Stimulated activated naive CD4-positive, alpha-beta T cell treated with Interleukin-2 at 50 U/mL for 16 hours (primary cell): ENCODE results near the gene ZSCAN9.

ENCODE experiments used
- DNase-seq: peaks from one replicate; lab custom pipeline; 2025; lab: John Stamatoyannopoulos, UW

ZSCAN9 gene

DNA sequence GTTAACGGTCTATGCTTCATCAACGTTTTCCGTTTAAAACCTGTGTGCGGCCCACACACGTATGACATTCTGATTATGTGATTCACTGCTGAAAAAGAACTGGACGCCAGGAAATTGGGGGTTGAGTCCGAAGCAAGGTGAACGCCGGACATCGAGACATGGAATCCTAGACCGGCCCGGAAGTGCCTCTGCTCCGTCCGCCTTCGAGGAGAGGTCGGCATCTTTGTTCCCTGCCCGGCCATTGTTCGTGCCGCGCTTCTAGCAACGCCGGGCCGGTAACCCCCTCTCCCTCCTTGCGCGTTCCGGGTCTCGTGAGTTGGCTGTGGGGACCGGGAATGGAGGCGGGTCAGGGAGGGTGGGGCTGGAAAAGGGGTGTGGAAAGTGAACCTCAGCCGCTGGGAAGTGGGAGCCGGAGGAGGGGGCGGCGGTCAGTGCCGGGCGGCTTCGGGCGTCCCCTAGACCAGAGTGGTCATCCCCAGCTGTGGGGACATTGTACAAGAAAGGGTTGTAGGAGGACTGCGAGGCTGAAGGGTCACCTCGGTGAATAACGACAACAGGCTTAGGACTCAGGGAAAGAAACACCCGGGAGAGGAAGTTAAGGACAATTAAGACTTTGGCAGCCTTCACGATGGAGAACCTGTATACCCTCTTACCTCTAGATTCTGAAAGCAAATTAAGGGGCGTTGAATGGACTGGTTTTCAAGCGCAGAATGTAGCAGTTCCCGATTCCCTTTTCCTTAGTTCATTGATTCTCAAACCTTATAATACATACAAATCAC lies at the start of gene ZSCAN9:
Gene ZSCAN9, plus strand, starts transcription at position 220 of the 779 bp plus-strand sequence. CDS start 1,810 bp downstream, outside the sequence.
- peak; percentile 22 for DNase-seq

DNA sequence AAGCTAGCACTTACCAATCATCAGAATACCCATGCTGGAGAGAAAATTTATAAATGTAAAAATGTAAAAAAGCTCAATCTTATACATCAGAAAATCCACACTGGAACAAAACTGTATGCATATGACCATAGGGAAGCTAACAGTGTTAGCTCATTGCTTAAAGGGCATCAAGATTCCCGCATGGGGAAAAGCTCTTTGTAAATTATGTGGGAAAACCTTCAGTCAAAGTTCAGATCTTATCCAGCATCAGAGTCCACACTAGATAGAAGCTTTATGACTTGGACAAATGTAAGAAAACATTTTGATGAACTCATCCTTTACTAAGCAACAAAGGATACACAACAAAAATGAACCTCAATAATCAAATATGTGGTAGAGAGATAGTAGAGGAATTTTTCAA lies 48.7 kb upstream of the ZSCAN9 start:
- no peak for DNase-seq

DNA sequence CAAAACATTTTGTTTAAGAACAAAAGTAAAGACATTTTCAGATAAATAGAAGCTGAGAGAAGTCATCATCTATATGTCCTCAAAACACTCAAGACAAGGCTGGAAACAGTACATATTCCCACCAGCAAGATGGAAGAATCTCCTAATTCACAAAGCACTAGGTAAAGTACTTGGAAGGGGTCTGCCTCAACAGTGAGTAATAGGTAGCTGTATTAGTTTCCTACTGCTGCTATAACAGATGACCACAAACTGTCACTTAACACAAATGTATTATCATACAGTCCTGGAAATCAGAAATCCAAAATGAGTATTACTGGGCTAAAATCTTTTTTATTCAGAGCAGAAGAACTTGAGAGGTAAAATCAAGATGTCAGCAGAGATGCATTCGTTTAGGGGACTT lies 42.8 kb upstream of the ZSCAN9 start:
- DNase-seq: no peak

DNA sequence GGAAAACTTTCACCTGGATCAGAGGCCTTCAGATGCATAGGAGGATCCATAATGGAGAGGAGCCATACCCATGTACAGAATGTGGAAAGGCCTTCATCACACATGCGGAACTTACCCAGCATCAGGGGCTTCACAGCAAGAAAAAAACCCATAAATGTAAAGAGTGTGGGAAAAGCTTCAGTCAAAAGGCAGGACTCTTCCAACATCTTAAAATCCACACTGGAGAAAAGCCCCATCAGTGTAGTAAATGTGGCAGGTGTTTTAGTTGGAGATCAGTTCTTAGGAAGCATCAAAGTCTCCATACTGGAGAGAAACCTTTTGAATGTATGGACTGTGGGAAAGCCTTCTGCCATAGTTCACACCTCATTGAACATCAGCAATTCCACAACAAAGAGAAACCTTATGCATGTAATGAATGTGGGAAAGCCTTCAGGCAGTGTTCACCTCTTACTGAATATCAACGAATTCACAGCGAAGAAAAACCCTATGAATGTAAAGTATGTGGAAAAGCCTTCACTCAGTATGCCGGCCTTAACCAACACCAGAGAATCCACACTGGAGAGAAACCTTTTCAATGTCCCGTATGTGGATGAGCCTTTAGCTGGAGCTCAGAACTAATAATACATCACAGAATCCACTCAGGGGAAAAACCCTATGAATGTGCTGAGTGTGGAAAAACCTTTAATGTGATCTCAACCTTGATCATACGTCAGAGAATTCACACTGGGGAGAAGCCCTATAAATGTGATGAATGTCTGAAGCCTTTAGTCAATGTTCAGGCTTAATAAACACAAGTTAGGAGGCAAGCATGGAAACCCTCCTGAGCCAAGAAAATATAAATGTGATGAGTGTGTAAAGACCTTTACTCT lies 36.7 kb upstream of the ZSCAN9 start:
- no peak for DNase-seq

DNA sequence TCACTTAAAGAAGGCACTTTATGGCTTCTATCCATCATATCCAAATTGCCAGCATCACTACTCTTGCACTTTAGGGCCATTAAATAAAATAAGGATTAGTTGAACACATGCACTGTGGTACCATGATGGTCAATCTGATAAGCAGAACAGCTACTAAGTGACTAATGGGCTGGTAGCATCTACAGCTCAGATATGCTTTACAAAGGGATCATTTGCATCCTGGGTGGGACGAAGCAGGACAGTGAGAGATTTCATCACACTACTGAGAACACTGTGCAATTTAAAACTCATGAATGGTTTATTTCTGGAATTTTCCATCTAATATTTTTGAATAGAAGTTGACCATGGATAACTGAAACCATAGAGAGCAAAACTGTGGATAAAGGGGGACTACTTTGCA lies 25.1 kb upstream of the ZSCAN9 start:
- no peak for DNase-seq

DNA sequence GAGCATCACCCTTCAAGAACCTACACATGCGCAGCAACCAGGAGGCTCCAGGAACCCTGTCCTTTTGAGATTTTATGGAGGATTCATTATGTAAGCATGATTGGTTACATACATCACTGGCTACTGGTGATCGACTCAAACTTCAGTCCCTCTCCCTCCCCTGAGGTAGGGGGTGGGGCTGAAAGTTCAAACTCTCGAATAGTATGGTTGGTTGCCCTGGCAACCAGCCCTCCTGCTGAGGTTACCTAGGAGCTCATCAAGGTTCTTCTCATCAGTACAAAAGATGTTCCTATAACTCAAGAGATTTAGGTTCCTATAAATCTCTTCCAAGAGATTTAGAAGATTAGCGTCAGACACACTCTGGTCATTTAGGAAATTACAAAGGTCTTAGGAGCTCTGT lies 21.9 kb upstream of the ZSCAN9 start:
- DNase-seq: no peak

DNA sequence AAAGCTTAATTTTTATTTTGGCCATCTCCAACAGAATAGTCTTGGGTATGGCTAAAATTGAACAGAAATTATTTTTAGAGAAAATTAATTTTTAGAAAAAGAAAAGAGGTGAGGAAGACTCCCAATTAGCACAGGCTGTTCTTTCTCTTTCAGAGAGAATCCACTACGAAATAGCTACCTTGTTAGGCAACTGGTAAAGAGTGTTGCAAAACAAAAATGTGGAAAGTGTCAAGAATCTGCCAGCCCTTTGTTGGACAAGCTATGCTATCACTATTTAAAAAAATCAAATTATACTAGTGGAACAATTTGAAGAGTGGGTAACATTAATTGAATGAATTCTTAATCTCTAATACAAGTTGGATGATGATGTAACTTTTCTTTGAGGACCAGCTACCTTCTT lies 19.2 kb upstream of the ZSCAN9 start:
- DNase-seq: no peak

DNA sequence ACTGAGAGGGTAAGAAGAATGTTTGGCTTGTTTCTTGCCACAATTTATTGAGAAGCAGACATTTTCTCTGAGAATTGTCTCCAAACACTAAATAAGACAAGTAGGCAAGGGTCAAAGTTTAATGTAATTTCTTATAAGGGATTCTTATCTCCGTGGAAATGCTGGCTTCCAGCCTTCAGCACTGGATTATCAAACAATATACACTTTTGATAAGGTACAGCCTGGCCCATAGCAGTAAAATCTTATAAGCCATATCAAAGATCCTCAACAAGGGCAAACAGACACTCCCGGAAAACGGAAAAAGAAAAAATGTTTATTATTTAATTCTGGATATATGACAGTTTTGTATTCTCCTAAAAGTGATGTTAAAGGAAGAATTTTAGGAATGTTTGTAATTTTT lies 18.5 kb upstream of the ZSCAN9 start:
- DNase-seq: no peak

DNA sequence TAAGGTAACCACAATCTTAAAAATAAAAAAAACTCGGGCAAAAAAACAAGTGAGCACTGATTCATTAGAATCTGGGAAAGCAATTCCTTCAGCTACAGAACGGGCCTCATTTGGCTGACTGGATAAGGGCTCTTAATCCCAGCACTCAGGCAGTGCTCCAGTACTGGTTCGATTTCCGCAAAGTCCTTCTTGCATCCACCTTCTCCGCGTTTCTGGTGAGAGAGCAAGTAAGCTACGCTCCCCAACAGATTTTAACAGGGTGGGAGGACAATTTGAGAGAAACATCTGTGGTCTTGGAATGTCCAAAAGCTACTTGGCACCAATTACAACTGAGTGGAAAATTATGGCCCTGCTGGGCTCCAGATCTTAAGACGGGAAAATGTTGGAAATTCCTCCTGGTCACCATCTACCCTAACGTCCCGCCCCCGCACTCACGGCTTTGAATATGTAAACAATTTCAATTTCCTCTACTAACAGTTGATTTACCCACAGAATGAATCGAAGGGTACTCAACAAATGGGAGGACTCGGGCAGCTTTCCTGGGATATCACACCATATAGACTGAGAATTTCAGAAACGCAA lies 18.1 kb upstream of the ZSCAN9 start:
- no peak for DNase-seq

DNA sequence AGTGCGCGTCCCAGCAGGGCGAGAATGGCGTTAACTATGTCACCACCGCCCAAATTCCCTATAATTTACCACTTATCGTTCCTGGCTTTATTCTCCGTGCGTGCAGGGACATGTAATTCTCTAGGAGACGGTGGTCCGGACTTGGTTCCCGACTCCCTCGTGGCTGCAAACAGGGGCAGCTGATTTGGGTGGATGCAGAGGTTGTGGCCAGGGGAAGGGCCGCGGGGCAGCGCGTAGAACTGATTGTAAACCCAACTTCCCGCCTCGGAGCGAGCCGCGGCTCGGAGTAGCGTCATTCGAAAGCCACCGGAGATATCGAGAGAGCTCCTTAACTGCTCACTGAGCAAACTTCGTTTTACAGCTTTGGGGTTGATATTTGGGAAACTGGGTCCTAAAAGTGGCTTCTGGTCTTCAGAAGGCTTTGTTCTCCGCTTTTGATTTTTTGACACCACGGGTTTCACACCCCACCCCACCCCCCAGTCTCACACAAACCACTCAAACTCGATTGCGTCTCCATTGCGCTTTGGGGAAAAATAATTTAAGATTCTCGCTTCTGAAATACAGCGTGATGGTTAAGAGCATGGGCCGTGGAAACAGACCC lies 17.5 kb upstream of the ZSCAN9 start:
- DNase-seq: no peak

DNA sequence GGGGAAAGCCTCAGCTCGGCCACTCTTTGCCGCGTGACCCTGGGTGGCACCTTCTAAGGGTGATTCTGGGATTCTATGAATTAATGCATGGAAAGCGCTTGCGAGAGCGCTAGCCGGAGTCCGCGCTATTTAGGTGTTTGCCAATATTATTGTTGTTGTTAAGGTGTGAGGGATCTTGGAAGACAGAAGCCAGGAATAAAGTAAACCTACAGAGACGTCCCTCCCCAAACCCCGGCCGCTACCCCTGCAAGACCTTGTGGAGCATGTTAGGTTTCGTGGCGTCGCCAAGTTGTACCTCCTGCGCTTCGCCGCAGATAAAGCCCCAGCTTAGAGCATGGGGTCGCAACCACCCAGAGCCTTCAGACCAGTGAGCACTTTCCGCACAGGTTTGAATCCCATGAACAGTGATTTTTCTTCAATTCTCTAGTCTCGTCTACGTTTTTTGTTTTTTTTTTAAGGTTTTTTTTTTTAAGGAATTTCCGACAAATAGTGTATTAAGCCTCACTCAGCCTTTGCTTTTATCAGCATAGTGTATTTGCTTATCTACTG lies 16.9 kb upstream of the ZSCAN9 start:
- no peak for DNase-seq

DNA sequence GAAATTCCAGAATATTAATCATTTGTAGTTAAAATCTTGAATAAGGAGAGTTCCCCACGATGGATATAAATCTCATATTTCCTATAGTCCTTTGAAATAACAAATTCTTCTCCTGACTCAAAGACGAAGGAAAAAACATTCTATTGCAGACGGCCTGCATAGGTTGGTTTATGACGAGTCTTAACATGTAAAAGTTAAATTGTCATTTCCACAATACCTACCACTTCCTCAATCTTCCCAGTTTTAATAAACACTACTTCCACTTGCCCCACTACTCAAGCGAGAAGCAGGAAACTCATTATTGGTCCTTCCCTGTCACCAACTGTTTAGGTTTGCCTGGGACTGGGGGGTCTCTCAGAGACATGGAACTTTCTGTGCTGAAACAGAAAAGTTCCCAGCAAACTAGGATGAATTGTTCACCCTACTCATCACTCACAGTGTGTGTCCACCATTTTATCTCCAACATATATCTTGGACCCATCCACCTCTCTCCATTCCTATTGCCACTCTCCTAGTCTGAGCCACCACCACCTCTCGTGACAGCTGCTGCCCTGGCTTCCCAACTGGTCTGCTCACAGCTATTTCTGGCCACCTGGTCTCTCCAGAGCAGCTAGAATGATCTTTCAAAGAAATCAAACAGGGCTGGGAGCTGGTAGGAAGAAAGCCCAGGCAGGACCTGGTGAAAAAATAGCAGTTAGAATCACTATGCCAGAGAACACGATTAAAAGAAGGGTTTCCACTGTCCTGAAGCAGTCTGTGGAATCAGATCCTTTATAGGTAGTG lies 15.1 kb upstream of the ZSCAN9 start:
- DNase-seq: no peak

DNA sequence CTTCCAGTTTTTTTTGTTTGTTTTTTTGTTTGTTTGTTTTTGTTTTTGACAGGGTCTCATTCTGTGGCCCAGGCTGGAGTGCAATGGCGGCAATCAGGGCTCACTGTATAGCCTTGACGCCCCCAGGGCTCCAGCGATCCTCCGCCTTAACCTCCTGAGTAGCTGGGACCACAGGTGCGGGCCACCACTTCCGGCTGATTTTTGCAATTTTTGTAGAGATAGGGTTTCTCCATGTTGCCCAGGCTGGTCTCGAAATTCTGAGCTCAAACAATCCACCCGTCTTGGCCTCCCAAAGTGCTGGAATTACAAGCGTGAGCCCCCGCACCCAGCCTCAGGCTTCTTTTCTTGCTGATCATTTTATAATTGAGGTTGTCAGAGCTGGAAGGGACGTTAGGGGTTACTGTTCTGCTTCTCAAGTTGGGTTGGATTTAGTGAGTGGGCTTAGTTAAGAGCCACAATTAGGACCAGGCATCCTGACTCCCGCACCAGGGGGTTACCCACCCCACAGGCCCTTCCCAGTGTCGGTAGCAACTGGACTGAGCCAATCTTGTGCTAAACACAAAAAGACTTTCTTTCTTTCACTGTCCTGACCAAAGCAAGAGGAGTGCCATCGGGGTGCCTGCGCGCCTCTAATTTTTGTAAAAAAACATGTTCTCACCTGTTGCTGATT lies 13.1 kb upstream of the ZSCAN9 start:
- no peak for DNase-seq

DNA sequence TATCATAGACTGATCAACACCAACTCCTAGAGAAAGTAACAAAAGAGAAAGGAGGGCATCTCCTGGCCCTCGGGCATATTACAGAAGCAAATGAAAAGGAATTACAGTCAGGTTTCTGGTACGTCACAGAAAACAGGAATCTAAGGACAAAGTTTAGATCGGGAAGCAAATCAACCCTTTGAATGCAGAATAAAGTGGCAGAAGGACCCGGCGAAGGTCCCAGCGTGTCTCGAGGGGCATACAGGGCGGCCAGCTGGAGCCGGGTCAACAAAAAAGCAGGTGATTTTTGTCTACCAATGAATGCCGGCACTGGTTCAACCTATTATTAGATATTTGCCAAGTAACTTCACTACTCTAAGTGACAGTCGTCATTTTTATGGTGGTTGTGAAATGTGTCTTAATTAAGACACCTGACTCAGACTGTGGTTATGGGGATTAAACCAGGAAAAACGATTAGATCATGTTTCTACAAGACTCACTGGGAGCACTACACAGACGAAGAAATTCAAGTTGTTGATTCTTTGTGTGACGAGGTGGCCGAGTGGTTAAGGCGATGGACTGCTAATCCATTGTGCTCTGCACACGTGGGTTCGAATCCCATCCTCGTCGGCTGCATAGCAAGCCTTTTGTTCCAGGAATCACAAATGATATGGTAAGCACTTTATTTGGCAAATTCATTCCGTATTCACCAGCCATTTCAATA lies 12.4 kb upstream of the ZSCAN9 start:
- no peak for DNase-seq

DNA sequence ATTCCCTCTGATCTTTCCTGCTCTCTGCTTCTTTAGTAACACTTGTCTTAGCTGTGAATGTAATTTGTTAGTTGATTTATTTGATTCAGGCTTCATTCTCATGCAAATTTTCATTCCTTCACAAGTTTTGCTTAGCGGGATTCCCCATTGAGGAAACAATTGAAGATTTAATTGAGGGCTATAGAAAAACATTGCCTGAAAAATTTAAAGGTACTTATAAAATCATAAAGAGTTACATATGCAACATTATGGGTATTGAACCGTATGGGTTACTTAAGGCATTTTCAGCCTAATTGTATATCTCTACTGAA lies 11.9 kb upstream of the ZSCAN9 start:
- DNase-seq: no peak

DNA sequence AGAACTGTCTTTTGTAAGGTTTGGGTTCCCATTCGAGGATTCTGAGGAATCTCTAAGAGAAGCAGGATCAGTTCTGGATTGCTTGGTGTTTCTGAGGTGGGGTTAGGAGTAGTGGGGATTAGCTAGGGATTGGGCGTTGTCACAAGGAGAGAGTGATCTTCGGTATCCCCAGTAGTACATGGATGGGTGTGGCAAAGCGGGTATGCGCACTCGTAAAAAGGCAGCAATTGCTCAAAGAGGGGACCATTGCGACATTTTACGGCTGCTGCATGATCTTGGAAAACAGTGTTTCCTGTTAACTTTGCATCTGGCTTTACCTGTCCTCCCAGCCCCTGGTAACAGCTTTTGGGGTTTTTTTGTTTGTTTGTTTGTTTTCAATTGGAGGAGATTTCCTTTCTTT lies 9.7 kb upstream of the ZSCAN9 start:
- DNase-seq: no peak

DNA sequence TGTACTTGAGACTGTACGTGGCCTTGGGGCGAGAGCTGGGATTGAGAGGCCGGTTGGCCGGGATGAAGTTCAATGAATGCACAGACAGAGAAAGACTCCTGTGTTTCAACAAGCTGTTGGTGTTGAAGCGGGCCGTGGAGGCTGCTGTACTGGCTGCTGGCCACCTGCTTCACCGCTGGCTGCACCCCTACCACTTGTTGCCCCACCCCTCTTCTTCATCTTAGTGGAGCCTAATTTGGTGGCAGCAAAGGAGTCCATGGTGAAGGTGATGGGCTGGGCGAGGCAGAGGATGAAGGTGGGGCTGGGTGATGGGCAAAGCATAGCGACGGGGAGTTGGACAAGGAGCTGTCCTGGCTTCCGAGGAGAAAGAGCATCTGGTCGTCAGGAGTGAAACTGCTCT lies 7.2 kb upstream of the ZSCAN9 start:
- DNase-seq: no peak

DNA sequence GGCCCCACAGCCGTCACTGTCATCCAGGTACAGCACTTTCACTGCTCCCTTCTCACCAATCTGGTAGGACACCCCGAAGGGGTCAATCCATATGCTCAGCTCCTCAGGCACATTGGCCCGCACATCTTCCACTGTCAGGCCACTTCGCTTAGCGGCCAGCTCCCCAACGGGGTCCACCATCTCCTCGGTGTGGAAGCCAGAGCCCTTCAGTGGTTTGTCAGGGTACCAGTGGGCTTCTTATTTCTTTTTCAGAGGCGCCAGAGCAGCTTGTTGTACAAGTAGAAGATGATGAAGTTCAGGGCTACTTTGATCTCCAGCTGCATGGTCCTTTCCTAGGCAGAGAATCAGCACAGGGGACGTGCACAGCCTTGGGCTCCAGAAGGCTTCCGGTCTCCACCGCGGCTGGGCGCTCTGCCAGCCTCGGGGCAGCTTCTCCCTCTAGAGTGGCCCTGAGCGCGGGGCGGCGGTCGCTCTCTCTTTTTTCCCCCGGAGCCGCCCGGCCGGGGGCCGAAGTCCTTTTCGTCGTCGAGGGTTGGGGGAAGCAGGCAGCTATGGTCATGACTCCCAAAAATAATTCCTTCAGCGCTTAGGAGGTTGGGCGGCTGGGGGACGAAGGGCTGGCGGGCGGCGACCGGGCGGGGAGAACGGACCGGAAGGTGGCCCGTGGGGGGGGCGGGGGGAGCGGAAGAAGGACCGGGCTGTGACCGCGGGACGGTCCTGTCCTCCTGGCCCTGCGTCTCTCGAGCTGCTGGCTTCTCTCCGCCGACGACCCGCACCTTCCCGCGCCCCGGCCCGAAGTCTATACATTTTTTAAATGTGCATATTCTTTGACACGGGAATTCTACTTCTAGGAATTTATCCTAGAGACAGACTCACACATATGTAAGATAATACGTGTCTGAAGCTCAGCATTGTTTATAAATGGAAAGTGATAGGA lies 6.5 kb upstream of the ZSCAN9 start:
- peak; percentile 4 for DNase-seq
